Astrocyte of the spinal cord (primary cell): Measurements from ENCODE around the gene KCNG2.
A peak's percentile ranks its signal among the peaks of the same experiment; 100 is the strongest.

Source experiments
- DNase-seq: peaks from one replicate; pipeline ENCODE4 v3.0.0; 2011; ENCODE audit warnings: low read depth, low spot score
- H3K4me3 ChIP-seq: 2 replicates; pipeline ENCODE4 v1.5.1; 2011; ENCODE audit warnings: low read depth, mild to moderate bottlenecking, low read length, moderate library complexity
- CTCF ChIP-seq: IDR thresholded peaks from 2 replicates; pipeline ENCODE4 v1.5.1; 2012; ENCODE audit warnings: low read depth, mild to moderate bottlenecking, low read length, inconsistent platforms
- in situ Hi-C: cut with HindIII; loops from 2 replicates; pipeline ENCODE4 v1.10.0; 2017; ENCODE audit warnings: low sequenced_read_pairs

KCNG2 gene

GRCh38 chr18:79789091-79789891 lies 8.4 kb upstream of the KCNG2 start:
- TF ChIP-seq CTCF, result no peak
- in situ Hi-C loops, result no loop called here
- no peak for DNase-seq
- H3K4me3 ChIP-seq, result no peak overlapping the region

GRCh38 chr18:79789901-79790890 lies 7.5 kb upstream of the KCNG2 start:
- no peak for TF ChIP-seq CTCF
- DNase-seq, result no peak
- no peak overlapping the region for H3K4me3 ChIP-seq
- in situ Hi-C loops, result no loop called here

GRCh38 chr18:79790996-79791972 lies 6.5 kb upstream of the KCNG2 start:
- in situ Hi-C loops, result no loop called here
- TF ChIP-seq CTCF, result no peak
- DNase-seq, result peak; percentile 87
- no peak overlapping the region for H3K4me3 ChIP-seq

GRCh38 chr18:79792096-79792987 lies 5.4 kb upstream of the KCNG2 start:
- in situ Hi-C loops, result no loop called here
- DNase-seq, result no peak
- H3K4me3 ChIP-seq, result no peak overlapping the region
- TF ChIP-seq CTCF, result no peak

GRCh38 chr18:79792988-79793355 lies 4.8 kb upstream of the KCNG2 start:
- in situ Hi-C loops, result no loop called here
- DNase-seq, result no peak
- no peak overlapping the region for H3K4me3 ChIP-seq
- no peak for TF ChIP-seq CTCF
